GM18507 (cell line): Measurements from ENCODE around the gene ZFYVE26.
A peak's percentile ranks its signal among the peaks of the same experiment; 100 is the strongest.
"Not testable (repeated sequence)": the region's sequence is repeated elsewhere in the genome, so short reads cannot be mapped to it uniquely, and the experiment has no call there.

ENCODE experiments used
- DNase-seq: peaks from one replicate; pipeline ENCODE4 v3.0.0; 2011; ENCODE audit warnings: low read depth; ENCODE audit not compliant: insufficient read length; ENCODE audit errors: extremely low spot score
- FAIRE-seq: peaks from 2 replicates; lab custom pipeline; 2011; peaks lifted over from hg19 to GRCh38; lab: Jason Lieb, UNC

The ZFYVE26 gene

DNA sequence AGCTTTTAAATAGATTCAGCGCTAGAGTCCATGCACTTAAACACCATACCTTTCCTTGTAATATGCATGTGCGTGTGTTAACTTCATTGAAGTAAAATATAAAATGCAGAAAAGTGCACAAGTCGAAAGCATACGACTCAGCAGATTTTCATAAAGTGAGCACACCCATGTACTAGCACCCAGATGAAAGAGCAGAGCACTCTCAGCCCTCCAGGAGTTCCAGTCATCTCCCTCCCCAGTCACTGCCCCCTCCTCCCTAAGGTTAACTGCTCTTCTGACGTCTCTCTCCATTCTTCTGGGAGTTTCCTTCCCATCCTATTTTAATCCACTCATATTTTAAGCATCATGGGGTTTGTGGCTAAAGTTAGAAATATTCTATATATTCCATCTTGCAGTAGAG lies 94.5 kb downstream of the ZFYVE26 start:
- no peak for FAIRE-seq
- DNase-seq, result no peak

- FAIRE-seq, result no peak
- no peak for DNase-seq
Observed at GRCh38 chr14:67719866-67720265, 96.5 kb downstream of the ZFYVE26 start.

DNA sequence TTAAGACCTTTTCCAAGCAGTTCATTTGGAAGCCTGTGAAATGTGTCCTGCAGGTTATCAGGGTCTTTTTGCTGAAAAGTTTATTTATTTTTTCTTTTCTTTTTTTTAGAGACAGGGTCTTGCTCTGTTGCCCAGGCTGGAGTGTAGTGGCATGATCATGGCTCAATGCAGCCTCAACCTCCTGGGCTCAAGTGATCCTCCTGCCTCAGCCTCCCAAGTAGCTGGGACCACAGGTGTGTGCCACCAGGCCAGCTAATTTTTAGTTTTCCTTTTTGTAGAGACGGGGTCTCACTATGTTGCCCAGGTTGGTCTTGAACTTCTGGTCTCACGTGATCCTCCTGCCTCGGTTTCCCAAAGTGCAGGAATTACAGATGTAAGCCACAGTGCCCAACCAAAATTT lies 97.0 kb downstream of the ZFYVE26 start:
- not testable (repeated sequence) for FAIRE-seq, DNase-seq

DNA sequence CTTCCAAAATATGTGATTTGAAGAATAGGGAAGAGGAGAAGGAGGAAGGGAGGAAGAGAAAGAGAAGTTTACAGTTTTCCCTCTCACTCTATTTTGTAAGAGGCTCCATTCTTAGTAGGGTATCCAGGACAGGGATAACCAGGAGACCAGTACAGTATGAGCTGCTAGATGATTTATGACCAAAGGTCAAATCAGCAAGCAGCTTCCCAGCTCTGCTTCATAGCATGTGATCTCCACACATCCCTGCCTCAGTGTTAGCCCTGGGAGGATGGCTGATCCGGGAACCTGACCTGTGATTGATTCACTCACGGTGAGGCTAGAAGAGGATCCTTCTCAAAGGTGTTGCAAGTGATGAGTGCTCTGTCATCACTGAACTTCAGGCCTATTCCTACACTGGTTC lies 98.1 kb downstream of the ZFYVE26 start:
- DNase-seq (no peak), FAIRE-seq (no peak)

GRCh38 chr14:67717048-67717447 lies 99.3 kb downstream of the ZFYVE26 start:
- DNase-seq (no peak), FAIRE-seq (no peak)

- no peak for DNase-seq
- FAIRE-seq, result no peak
Observed at GRCh38 chr14:67710209-67710608, 106.2 kb downstream of the ZFYVE26 start.

DNA sequence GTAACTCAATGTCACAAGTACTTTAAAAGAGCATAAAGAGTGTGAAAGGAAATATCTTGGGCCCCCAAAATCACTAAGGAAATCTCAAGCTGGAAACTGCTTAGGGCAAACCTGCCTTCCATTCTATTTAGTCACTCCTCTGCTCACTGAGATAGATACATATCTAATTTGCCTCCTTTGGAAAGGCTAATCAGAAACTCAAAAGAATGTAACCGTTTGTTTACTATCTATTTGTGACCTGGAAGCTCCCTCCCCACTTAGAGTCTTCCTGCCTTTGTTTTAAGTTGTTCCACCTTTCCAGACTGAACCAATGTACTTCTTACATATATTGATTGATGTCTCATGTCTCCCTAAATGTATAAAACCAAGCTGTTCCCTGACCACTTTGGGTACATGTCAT lies 106.6 kb downstream of the ZFYVE26 start:
- FAIRE-seq, DNase-seq: not testable (repeated sequence)

GRCh38 chr14:67709346-67709745 lies 107.0 kb downstream of the ZFYVE26 start:
- DNase-seq, FAIRE-seq: not testable (repeated sequence)

GRCh38 chr14:67705211-67705610 lies 111.2 kb downstream of the ZFYVE26 start:
- no peak for FAIRE-seq
- DNase-seq, result no peak

GRCh38 chr14:67704484-67705089 lies 111.8 kb downstream of the ZFYVE26 start:
- FAIRE-seq (peak; percentile 79), DNase-seq (no peak)

DNA sequence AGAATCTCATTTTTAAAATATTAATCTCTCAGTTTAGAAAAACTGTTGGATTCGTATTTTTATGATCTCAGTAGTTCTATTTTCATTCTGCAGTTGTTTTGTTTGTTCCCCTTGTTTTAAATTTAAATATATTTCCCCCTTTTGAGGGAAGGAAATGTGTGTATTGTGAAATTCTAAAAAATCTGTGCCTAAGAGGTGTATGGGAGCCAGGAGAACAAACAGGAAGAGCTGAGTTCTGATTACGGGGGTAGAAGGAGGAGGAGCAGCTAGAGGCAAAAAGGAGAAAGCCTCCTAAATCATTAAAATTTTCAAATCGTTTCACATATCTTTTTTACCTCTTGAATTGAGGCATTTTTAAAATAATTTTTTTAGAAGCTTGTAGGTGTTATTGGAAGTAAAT lies 112.4 kb downstream of the ZFYVE26 start:
- no peak for DNase-seq
- FAIRE-seq, result no peak

DNA sequence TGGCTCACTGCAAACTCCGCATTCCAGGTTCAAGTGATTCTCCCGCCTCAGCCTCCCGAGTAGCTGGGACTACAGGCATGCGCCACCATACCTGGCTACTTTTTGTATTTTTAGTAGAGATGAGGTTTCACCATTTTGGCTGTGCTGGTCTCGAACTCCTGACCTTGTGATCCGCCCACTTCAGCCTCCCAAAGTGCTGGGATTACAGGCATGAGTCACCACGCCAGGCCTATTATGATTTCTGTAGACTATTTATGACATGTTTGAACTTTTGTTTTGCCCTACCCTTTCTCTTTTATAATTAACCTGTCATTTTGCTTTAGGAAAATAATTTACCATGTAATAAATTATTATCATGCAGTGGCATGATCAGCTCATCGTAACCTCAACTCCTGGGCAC lies 114.9 kb downstream of the ZFYVE26 start, which contains the start of gene RDH12:
RDH12 (plus strand) TSS at position 395 of the 400 bp plus-strand sequence. CDS start 20,757 bp downstream, outside the sequence.
- FAIRE-seq, DNase-seq: not testable (repeated sequence)

DNA sequence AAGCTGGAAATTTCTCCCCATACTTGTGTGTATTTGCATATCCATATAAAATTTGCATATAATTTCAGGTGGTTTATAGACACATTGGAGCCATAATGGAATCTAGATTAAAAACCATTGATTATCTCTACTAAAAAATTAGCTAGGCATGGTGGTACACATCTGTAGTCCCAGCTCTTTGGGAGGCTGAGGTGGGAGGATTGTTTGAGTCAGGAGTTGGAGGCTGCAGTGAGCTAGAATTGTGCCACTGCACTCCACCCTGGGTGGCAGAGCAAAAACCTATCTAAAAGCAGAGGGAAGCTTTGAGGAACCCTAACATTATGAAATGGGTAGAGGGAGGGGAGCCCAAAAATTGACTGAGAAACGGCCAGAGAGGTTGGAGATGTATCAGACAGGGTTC lies 118.2 kb downstream of the ZFYVE26 start:
- FAIRE-seq (no peak), DNase-seq (no peak)

DNA sequence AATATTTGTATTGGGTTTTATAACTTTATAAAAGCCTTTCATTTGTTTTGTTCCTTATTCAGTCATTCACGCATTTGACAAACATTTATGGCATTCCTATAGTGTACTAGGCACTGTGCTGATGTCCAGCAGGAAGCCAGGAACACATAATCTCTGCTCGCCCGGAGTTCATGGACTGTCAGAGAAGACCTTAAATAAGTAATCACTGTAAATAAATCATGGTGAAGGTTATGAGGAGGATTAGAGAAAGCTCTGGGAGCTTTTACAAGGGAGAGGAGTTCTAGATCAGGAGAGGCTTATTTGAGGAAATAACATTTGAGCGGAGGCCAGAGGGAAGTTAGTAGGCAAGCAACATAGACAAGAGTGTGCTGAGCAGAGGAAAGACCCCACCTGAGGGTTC lies 119.4 kb downstream of the ZFYVE26 start:
- FAIRE-seq (no peak), DNase-seq (no peak)
